GM21723 (cell line): ENCODE measurements around the gene OPCML.

ENCODE experiments used
- ATAC-seq: cut with Tn5 transposase; IDR thresholded peaks from one replicate; pipeline ENCODE4 v1.9.1; 2021; ENCODE audit warnings: mild to moderate bottlenecking, moderate library complexity; ENCODE audit not compliant: unreplicated experiment

Gene OPCML

GRCh38 chr11:133362156-133362555, 170.1 kb downstream of the OPCML start:
- ATAC-seq, result no peak

- no peak for ATAC-seq
Observed at GRCh38 chr11:133361689-133361994, 170.7 kb downstream of the OPCML start.

- no peak for ATAC-seq
Observed at GRCh38 chr11:133360860-133361688, 171.2 kb downstream of the OPCML start.

GRCh38 chr11:133355095-133355494, 177.2 kb downstream of the OPCML start:
- ATAC-seq, result no peak

- no peak for ATAC-seq
Observed at GRCh38 chr11:133354069-133354468, 178.2 kb downstream of the OPCML start.

- ATAC-seq, result no peak
Observed at GRCh38 chr11:133350045-133350444, 182.3 kb downstream of the OPCML start.

- ATAC-seq, result no peak
Observed at GRCh38 chr11:133347988-133348387, 184.3 kb downstream of the OPCML start.

- ATAC-seq, result no peak
Observed at GRCh38 chr11:133346137-133346536, 186.2 kb downstream of the OPCML start.

- ATAC-seq, result no peak
Observed at GRCh38 chr11:133343951-133344350, 188.3 kb downstream of the OPCML start.

GRCh38 chr11:133339495-133340140, 192.7 kb downstream of the OPCML start:
- ATAC-seq, result no peak

- ATAC-seq, result no peak
Observed at GRCh38 chr11:133338588-133338987, 193.7 kb downstream of the OPCML start.

GRCh38 chr11:133337951-133338418, 194.3 kb downstream of the OPCML start:
- ATAC-seq, result no peak

- ATAC-seq, result no peak
Observed at GRCh38 chr11:133337193-133337592, 195.1 kb downstream of the OPCML start.

GRCh38 chr11:133331031-133331430, 201.3 kb downstream of the OPCML start:
- no peak for ATAC-seq

- no peak for ATAC-seq
Observed at GRCh38 chr11:133326849-133327248, 205.5 kb downstream of the OPCML start.

GRCh38 chr11:133326332-133326731, 206.0 kb downstream of the OPCML start:
- ATAC-seq, result no peak

GRCh38 chr11:133325711-133326110, 206.6 kb downstream of the OPCML start:
- ATAC-seq, result no peak

GRCh38 chr11:133323354-133323753, 208.9 kb downstream of the OPCML start:
- ATAC-seq, result no peak

- ATAC-seq, result no peak
Observed at GRCh38 chr11:133318221-133318620, 214.1 kb downstream of the OPCML start.

- ATAC-seq, result no peak
Observed at GRCh38 chr11:133311230-133311629, 221.1 kb downstream of the OPCML start.

- ATAC-seq, result no peak
Observed at GRCh38 chr11:133306019-133306418, 226.3 kb downstream of the OPCML start.

- ATAC-seq, result no peak
Observed at GRCh38 chr11:133305208-133305956, 226.9 kb downstream of the OPCML start.
